Ovary (tissue), 3 donors: ENCODE measurements around the gene SOCS4.

Source experiments
- EP300 ChIP-seq: sonication (generic); formaldehyde crosslinking; IDR thresholded peaks from one replicate; pipeline ENCODE4 v1.6.1; 2017; ENCODE audit warnings: antibody characterized with exemption
- TF ChIP-seq, protein P1 (sequence below), 3 donors: fragments of 450-650 bp in 2 of 3; fragments of 200-600 bp in 1 of 3; IDR thresholded peaks; one replicate each; pipeline versions ENCODE4 v1.5.1 to v1.8.0; 2016 to 2022; ENCODE audit warnings: antibody characterized with exemption in 3 of 3, mild to moderate bottlenecking in 1 of 3
- donor health status: DM: no; HTN: no; CAD: no.

DNA sequence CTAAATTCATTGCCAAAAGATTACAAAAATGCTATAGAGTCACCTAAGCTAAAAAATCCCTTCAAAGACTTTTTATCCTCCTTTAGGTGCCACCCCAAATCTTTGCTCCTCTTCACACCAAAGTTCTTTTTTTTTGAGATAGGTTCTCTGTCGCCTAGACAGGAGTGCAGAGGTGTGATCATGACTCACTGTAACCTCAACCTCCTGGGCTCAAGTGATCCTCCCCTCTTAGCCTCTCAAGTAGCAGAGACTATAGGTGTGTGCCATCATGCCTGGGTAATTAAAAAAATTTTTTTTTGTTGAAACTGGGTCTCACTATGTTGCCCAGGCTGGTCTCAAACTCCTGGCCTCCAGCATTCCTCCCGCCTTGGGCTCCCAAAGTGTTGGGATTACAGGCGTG lies 48.0 kb upstream of the SOCS4 start:
- TF ChIP-seq EP300 = no peak
- TF ChIP-seq, protein P1, sequence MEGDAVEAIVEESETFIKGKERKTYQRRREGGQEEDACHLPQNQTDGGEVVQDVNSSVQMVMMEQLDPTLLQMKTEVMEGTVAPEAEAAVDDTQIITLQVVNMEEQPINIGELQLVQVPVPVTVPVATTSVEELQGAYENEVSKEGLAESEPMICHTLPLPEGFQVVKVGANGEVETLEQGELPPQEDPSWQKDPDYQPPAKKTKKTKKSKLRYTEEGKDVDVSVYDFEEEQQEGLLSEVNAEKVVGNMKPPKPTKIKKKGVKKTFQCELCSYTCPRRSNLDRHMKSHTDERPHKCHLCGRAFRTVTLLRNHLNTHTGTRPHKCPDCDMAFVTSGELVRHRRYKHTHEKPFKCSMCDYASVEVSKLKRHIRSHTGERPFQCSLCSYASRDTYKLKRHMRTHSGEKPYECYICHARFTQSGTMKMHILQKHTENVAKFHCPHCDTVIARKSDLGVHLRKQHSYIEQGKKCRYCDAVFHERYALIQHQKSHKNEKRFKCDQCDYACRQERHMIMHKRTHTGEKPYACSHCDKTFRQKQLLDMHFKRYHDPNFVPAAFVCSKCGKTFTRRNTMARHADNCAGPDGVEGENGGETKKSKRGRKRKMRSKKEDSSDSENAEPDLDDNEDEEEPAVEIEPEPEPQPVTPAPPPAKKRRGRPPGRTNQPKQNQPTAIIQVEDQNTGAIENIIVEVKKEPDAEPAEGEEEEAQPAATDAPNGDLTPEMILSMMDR (IDR thresholded peaks at IDR 0.05) = no peak
